ENCODE measurements around the gene CCDC40. TPM values are rescaled to one million over a fixed set of nuclear protein-coding genes. Genes with fewer than 3 reads are reported as not detected.
A peak's percentile ranks its signal among the peaks of the same experiment; 100 is the strongest.
"Not testable (repeated sequence)": the region's sequence is repeated elsewhere in the genome, so short reads cannot be mapped to it uniquely, and the experiment has no call there.

The CCDC40 gene
- total and polyA plus RNA-seq, 4 experiments from 2014 or later = 0.28 to 1.3 TPM; not detected in 2

GRCh38 chr17:80086616-80087015 is 50.2 kb downstream of the CCDC40 start:
- intact Hi-C loops (cut with micrococcal nuclease) = loop anchor here (10.0 kb wide), 1 partner anchor 82 kb away; no protein-coding TSS in a partner anchor
- Histone ChIP-seq H3K27me3 (ENCODE audit: insufficient read depth, low read length) (no peaks in the 10 kb centered on the region), H3K27ac (ENCODE audit: low read depth, low read length) (no peak overlapping the region), H3K4me3 (ENCODE audit: low read length in 2 of 2) (no peak overlapping the region), H3K36me3 (ENCODE audit: insufficient read depth, low read length) (no peaks in the 10 kb centered on the region), H3K4me1 (ENCODE audit: insufficient read depth, low read length) (peaks cover 6% of the 10 kb centered on the region), H3K9me3 (ENCODE audit: control insufficient read depth in 1 of 2, low read length in 2 of 2) (no peaks in the 10 kb centered on the region)
- ChIA-PET CTCF (ENCODE audit: partially characterized antibody) (interaction anchor here (1.3 kb wide), 1 partner anchor 41 kb away, joined by 3 read pairs; no protein-coding TSS in a partner anchor), POLR2A (ENCODE audit: partially characterized antibody) (no interaction called here)
- Mint-ChIP-seq H3K4me3 (no peak overlapping the region), H3K27ac (no peak overlapping the region), H3K36me3 (no peaks in the 10 kb centered on the region), H3K27me3 (peaks cover 2 to 5% of the 10 kb centered on the region in 2 donors), H3K9me3 (no peaks in the 10 kb centered on the region), H3K4me1 (peaks cover 0 to 6% (median 2%) of the 10 kb centered on the region in 4 donors)
- no peak for DNase-seq

GRCh38 chr17:80087346-80088265 is 51.2 kb downstream of the CCDC40 start:
- Histone ChIP-seq H3K27me3 (ENCODE audit: insufficient read depth, low read length) (no peaks in the 10 kb centered on the region), H3K9me3 (ENCODE audit: control insufficient read depth in 1 of 2, low read length in 2 of 2) (no peaks in the 10 kb centered on the region), H3K36me3 (ENCODE audit: insufficient read depth, low read length) (no peaks in the 10 kb centered on the region), H3K4me3 (ENCODE audit: low read length in 2 of 2) (no peak overlapping the region), H3K4me1 (ENCODE audit: insufficient read depth, low read length) (peaks cover 3% of the 10 kb centered on the region), H3K27ac (ENCODE audit: low read depth, low read length) (no peak overlapping the region)
- Mint-ChIP-seq H3K27ac (peak overlapping the region in 1 of 7 donors; percentile 29), H3K36me3 (no peaks in the 10 kb centered on the region), H3K4me3 (no peak overlapping the region), H3K27me3 (peaks cover 2 to 5% of the 10 kb centered on the region in 2 donors), H3K4me1 (peaks cover 0 to 3% (median 2%) of the 10 kb centered on the region in 4 donors), H3K9me3 (no peaks in the 10 kb centered on the region)
- no peak for DNase-seq
- intact Hi-C loops (cut with micrococcal nuclease) = loop anchor here (10.0 kb wide), 1 partner anchor 83 kb away; no protein-coding TSS in a partner anchor
- CTCF ChIA-PET (ENCODE audit: partially characterized antibody) = interaction anchor here (1.3 to 2.2 kb wide), 2 partner anchors 14 to 40 kb away, joined by 3 to 10 read pairs; partner anchors contain the start of gene GAA
- POLR2A ChIA-PET (ENCODE audit: partially characterized antibody) = no interaction called here

GRCh38 chr17:80089762-80090161 is 53.3 kb downstream of the CCDC40 start:
- intact Hi-C loops (cut with micrococcal nuclease) = loop anchor here (10.0 kb wide), 1 partner anchor 85 kb away; no protein-coding TSS in a partner anchor
- H3K4me3 Mint-ChIP-seq = no peak overlapping the region
- H3K27me3 ChIP-seq (ENCODE audit: insufficient read depth, low read length) = no peaks in the 10 kb centered on the region

GRCh38 chr17:80090164-80090563 is 53.7 kb downstream of the CCDC40 start:
- H3K27me3 ChIP-seq (ENCODE audit: insufficient read depth, low read length); DNase-seq; H3K27ac ChIP-seq (ENCODE audit: low read depth, low read length); CTCF ChIA-PET (ENCODE audit: partially characterized antibody); H3K36me3 Mint-ChIP-seq; H3K9me3 ChIP-seq (ENCODE audit: control insufficient read depth in 1 of 2, low read length in 2 of 2); H3K36me3 ChIP-seq (ENCODE audit: insufficient read depth, low read length); H3K4me1 Mint-ChIP-seq; H3K9me3 Mint-ChIP-seq; POLR2A ChIA-PET (ENCODE audit: partially characterized antibody); H3K4me3 ChIP-seq (ENCODE audit: low read length in 2 of 2); H3K27me3 Mint-ChIP-seq; intact Hi-C loops (cut with micrococcal nuclease); H3K4me3 Mint-ChIP-seq; H3K4me1 ChIP-seq (ENCODE audit: insufficient read depth, low read length): not testable (repeated sequence)
- H3K27ac Mint-ChIP-seq = peak overlapping the region in 1 of 7 donors; percentile 32

More at GRCh38 chr17:80089762-80090161, 53.3 kb downstream of the CCDC40 start:
- CTCF ChIA-PET (ENCODE audit: partially characterized antibody) = interaction anchor here (2.2 kb wide), 1 partner anchor 12 kb away, joined by 10 read pairs; the partner anchor contains the start of gene GAA
- Histone ChIP-seq H3K27ac (ENCODE audit: low read depth, low read length) (no peak overlapping the region), H3K9me3 (ENCODE audit: control insufficient read depth in 1 of 2, low read length in 2 of 2) (no peaks in the 10 kb centered on the region), H3K36me3 (ENCODE audit: insufficient read depth, low read length) (no peaks in the 10 kb centered on the region), H3K4me3 (ENCODE audit: low read length in 2 of 2) (no peak overlapping the region), H3K4me1 (ENCODE audit: insufficient read depth, low read length) (no peaks in the 10 kb centered on the region)
- Mint-ChIP-seq H3K9me3 (no peaks in the 10 kb centered on the region), H3K36me3 (no peaks in the 10 kb centered on the region), H3K4me1 (no peaks in the 10 kb centered on the region), H3K27me3 (peaks cover 0 to 5% of the 10 kb centered on the region in 2 donors), H3K27ac (no peak overlapping the region)
- POLR2A ChIA-PET (ENCODE audit: partially characterized antibody) = no interaction called here
- DNase-seq = no peak

- H3K36me3 ChIP-seq (ENCODE audit: insufficient read depth, low read length) = no peaks in the 10 kb centered on the region
- ChIA-PET POLR2A (ENCODE audit: partially characterized antibody) (no interaction called here), CTCF (ENCODE audit: partially characterized antibody) (no interaction called here)
- no peaks in the 10 kb centered on the region for H3K9me3 Mint-ChIP-seq
- no peak overlapping the region for H3K27ac ChIP-seq (ENCODE audit: low read depth, low read length)
- no peaks in the 10 kb centered on the region for H3K27me3 ChIP-seq (ENCODE audit: insufficient read depth, low read length)
- no peaks in the 10 kb centered on the region for H3K4me1 ChIP-seq (ENCODE audit: insufficient read depth, low read length)
- H3K27me3 Mint-ChIP-seq = peaks cover 0 to 5% of the 10 kb centered on the region in 2 donors
- no peaks in the 10 kb centered on the region for H3K36me3 Mint-ChIP-seq
- no peak overlapping the region for H3K4me3 ChIP-seq (ENCODE audit: low read length in 2 of 2)
- no peaks in the 10 kb centered on the region for H3K9me3 ChIP-seq (ENCODE audit: control insufficient read depth in 1 of 2, low read length in 2 of 2)
- no peak overlapping the region for H3K4me3 Mint-ChIP-seq
- no peak overlapping the region for H3K27ac Mint-ChIP-seq
- no peak for DNase-seq
- no peaks in the 10 kb centered on the region for H3K4me1 Mint-ChIP-seq
- intact Hi-C loops (cut with micrococcal nuclease) = no loop called here
Measured at GRCh38 chr17:80091376-80091775, 54.9 kb downstream of the CCDC40 start.

GRCh38 chr17:80092959-80093358 is 56.5 kb downstream of the CCDC40 start:
- Histone ChIP-seq H3K4me1 (ENCODE audit: insufficient read depth, low read length) (no peaks in the 10 kb centered on the region), H3K9me3 (ENCODE audit: control insufficient read depth in 1 of 2, low read length in 2 of 2) (no peaks in the 10 kb centered on the region), H3K27ac (ENCODE audit: low read depth, low read length) (no peak overlapping the region), H3K27me3 (ENCODE audit: insufficient read depth, low read length) (no peaks in the 10 kb centered on the region), H3K4me3 (ENCODE audit: low read length in 2 of 2) (no peak overlapping the region), H3K36me3 (ENCODE audit: insufficient read depth, low read length) (no peaks in the 10 kb centered on the region)
- DNase-seq = no peak
- Mint-ChIP-seq H3K4me3 (no peak overlapping the region), H3K4me1 (no peaks in the 10 kb centered on the region), H3K9me3 (no peaks in the 10 kb centered on the region), H3K27ac (no peak overlapping the region), H3K36me3 (no peaks in the 10 kb centered on the region), H3K27me3 (peaks cover 0 to 3% of the 10 kb centered on the region in 2 donors)
- ChIA-PET CTCF (ENCODE audit: partially characterized antibody) (interaction anchor here (1.1 to 1.5 kb wide), 2 partner anchors 8 to 10 kb away, joined by 3 to 7 read pairs; partner anchors contain the start of gene GAA), POLR2A (ENCODE audit: partially characterized antibody) (no interaction called here)
- intact Hi-C loops (cut with micrococcal nuclease) = no loop called here

- POLR2A ChIA-PET (ENCODE audit: partially characterized antibody) = no interaction called here
- Mint-ChIP-seq H3K36me3 (no peaks in the 10 kb centered on the region), H3K4me1 (peaks cover 0 to 6% (median 2%) of the 10 kb centered on the region in 4 donors), H3K27ac (no peak overlapping the region), H3K9me3 (no peaks in the 10 kb centered on the region), H3K4me3 (no peak overlapping the region), H3K27me3 (peaks cover 0 to 2% of the 10 kb centered on the region in 2 donors)
- DNase-seq = no peak
- Histone ChIP-seq H3K9me3 (ENCODE audit: control insufficient read depth in 1 of 2, low read length in 2 of 2) (no peaks in the 10 kb centered on the region), H3K4me3 (ENCODE audit: low read length in 2 of 2) (no peak overlapping the region), H3K27me3 (ENCODE audit: insufficient read depth, low read length) (no peaks in the 10 kb centered on the region), H3K27ac (ENCODE audit: low read depth, low read length) (no peak overlapping the region), H3K4me1 (ENCODE audit: insufficient read depth, low read length) (peaks cover 5% of the 10 kb centered on the region), H3K36me3 (ENCODE audit: insufficient read depth, low read length) (no peaks in the 10 kb centered on the region)
- CTCF ChIA-PET (ENCODE audit: partially characterized antibody) = interaction anchor here (1.6 kb wide), 1 partner anchor 13 kb away, joined by 3 read pairs; no protein-coding TSS in a partner anchor
- intact Hi-C loops (cut with micrococcal nuclease) = no loop called here
Measured at GRCh38 chr17:80095038-80095843, 58.8 kb downstream of the CCDC40 start.

Data from CD4-positive, alpha-beta memory T cell (primary cell).